NCI-H2081 treated with DMSO at 0.1 percent for 48 hours (cell line): ENCODE data around the gene TMEM235.

Experiments used
- DNase-seq: peaks from one replicate; lab custom pipeline; 2025; lab: John Stamatoyannopoulos, UW

TMEM235 gene

GRCh38 chr17:78230996-78231935 lies at the start of gene TMEM235:
TMEM235 (plus strand) TSS chr17:78231631; CDS start chr17:78232024, 393 bp downstream.
- DNase-seq, result no peak

GRCh38 chr17:78182504-78182903 lies 48.9 kb upstream of the TMEM235 start:
- DNase-seq, result no peak

DNA sequence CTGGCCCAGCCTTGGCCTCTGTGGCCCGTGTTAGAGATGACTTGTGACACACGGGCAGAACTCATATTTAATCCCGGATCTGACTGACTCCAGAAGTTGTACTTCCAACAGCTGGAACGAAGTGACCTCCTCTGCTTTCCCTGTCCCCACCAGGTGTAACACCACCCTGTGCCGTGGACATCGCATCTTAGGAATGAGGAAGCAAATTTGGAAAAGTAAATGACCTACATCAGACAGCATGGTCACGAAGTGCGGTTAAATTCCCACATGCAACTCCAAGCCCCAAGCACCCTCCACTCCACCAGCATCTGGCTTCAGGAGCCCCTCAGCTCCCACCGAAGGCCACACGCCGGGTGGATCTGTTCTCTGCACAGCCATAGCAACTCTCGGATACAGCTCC lies 47.5 kb upstream of the TMEM235 start:
- no peak for DNase-seq

GRCh38 chr17:78184351-78184750 lies 47.1 kb upstream of the TMEM235 start:
- no peak for DNase-seq

- no peak for DNase-seq
These were observed 46.6 kb upstream of the TMEM235 start for GRCh38 chr17:78184868-78185267.

DNA sequence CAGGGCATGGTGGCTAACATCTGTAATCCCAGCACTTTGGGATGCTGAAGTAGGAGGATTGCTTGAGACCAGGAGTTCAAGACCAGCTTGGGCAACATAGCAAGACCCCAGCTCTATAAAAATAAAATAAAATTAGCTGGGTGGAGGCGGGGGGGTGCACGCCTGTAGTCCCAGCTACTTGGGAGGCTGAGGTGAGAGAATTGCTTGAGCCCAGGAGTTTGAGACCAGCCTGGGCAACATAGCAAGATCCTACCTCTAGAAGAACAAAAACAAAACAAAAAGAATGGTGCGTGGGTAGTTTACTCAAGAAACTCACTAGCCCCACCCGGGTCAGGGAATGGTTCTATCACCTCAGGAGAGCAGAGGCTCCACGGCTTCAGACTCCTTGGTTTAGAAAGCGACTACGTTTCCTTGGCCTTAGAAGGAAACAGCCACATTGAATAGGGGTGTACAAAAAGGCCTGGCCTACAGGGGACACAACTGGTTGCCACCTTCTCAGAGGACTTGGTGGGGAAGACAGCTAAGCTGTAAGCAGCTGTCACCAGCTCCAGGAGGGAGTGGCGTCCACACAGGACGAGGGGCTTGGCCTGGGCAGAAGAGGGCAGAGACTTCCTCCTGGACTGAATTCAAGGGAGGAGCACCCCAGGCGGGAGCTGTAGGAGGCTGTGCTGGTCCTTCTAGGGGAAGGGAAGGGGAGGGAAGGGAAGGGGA lies 45.3 kb upstream of the TMEM235 start:
- no peak for DNase-seq

DNA sequence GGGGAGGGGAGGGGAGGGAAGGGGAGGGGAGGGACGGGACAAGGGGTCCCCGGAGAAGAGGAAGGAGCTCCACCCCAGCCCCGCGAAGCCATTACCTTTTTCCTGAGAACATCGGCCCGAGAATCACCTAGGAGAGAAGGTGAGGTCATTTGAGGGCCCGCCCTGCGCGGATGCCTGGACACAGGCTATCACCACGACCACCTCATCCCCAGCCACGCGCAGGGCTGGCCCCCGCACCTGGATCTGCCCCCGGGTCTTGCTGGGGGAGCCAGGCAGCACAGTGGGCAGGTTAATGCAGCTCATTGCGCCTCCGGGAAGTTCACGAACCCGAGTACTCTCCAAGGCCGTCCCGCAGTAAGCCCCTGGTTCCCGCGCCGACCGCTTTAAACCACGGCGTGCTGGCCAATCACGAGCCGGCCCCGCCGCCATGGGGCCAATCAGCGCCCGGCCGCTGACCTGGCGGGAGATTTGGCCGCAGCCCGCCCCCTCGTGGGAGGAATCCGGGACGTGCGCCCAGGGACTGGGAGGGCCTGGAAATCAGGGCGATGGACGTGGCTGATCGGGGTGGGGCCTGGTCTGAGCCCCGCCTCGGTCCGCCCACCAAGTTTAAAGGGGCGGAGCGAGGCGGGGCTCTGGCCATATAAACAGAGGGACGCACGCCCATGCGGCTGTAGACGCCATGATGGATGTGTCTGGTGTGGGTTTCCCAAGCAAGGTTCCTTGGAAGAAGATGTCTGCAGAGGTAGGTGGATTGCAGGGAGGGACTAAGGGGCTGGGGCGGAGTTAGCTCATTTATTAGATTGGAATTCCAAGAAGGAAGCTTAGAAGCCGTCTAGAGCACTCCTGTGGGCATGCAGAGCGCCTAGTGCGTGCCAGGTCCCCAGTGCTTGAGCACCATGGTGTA lies 44.5 kb upstream of the TMEM235 start, which contains the start of the genes AFMID and TK1:
Gene AFMID (plus strand): TSS at position 671 of the 904 bp plus-strand sequence. CDS start 9 bp downstream, at position 680.
Gene TK1 (minus strand): TSS at position 361 of the 904 bp plus-strand sequence. CDS start 58 bp downstream, at position 303.
- DNase-seq, result peak; percentile 92

GRCh38 chr17:78196716-78197115 lies 34.7 kb upstream of the TMEM235 start:
- DNase-seq, result no peak

DNA sequence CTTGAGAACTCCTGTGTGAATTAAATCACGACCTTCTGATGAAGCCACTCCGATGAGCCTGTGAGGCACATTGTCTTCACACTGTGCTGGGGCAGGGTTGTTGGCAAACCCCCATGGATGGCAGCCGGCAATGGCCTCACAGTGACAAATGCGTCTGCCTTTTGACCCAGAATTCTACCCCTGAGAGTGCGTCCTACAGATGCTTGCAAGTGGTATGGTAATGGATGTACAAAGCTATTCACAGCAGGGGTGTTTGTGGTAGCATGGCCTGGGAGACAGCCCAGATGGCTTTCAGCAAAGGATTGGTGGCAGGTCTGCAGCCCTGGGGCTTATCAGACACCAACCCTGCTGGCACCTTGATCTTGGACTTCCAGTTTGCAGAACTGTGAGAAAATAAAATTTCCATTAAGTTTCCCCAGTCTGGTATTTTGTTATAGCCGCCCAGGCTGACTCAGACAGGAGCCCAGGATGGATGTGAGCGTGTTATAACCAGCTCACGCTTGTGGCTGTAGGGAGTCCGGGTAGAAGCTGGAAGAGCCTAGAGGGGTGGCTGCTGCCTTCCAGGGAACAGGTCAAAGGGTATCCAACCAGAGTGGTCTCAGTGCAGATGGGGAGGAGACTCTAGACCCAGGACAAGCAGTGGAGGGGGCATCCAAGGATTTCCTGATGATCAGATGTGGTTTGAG lies 34.1 kb upstream of the TMEM235 start:
- no peak for DNase-seq

GRCh38 chr17:78200451-78200850 lies 31.0 kb upstream of the TMEM235 start:
- DNase-seq, result no peak

GRCh38 chr17:78202666-78203065 lies 28.8 kb upstream of the TMEM235 start:
- DNase-seq, result no peak

- no peak for DNase-seq
These were observed 26.9 kb upstream of the TMEM235 start for GRCh38 chr17:78204387-78205123.

DNA sequence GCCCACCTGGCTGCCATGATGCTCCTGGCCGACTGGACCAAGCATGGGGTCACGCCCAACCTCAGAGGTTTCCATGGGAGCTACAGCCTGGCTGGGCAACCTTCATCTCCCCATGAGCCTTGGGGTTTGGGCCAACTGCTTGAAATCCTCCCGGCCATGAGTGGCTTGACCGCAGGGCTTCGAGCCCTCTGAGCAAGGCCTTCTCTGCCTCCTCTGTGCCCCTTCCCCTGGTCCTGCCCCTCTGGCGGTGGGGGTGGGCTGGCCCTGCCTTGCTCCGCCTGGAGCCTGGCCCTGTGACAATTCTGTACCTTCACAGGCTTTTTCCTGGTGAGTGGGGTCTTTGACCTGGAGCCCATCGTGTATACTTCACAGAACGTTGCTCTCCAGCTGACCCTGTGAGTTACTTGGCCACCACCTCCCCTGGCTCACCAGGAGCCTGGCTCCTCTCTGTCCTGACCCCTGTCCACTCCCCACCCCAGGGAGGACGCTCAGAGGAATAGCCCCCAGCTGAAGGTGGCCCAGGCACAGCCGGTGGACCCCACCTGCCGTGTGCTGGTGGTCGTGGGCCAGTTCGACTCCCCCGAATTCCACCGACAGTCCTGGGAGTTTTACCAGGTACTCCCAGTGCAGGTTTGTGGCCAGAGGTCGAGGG lies 26.2 kb upstream of the TMEM235 start:
- no peak for DNase-seq

DNA sequence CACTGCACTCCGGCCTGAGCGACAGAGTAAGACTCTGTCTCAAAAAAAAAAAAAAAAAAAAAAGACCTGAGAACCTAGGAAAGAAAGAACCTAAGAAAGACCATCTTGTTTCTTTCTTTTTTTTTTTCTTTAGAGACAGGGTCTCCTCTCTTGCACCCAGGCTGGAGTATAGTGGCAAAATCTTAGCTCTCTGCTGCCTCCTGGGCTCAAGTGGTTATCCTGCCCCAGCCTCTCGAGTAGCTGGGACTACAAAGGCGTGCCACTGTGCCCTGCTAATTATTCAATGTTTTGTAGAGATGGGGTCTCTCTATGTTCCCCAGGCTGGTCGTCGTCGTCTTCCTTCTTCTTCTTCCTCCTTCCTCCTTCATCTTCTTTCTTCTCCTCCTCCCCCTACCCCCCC lies 25.1 kb upstream of the TMEM235 start:
- no peak for DNase-seq

DNA sequence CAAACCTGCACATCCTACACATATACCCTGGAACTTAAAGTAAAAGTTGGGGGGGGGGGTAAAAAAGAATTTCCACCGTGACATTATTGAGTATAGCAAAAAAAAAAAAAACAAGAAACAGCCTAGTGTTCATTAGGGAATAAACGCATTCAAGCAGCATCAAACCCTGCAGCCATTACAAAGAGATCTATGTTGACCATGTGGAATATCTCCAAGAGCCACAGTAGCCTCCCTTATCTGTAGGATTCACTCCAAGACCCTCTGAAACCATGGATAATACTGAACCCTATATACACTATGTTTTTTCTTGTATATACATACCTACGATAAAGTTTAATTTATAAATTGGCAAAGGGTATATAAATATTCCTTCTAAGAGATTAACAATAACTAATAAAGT lies 22.9 kb upstream of the TMEM235 start:
- DNase-seq, result no peak

- no peak for DNase-seq
These were observed 21.3 kb upstream of the TMEM235 start for GRCh38 chr17:78210111-78210510.

DNA sequence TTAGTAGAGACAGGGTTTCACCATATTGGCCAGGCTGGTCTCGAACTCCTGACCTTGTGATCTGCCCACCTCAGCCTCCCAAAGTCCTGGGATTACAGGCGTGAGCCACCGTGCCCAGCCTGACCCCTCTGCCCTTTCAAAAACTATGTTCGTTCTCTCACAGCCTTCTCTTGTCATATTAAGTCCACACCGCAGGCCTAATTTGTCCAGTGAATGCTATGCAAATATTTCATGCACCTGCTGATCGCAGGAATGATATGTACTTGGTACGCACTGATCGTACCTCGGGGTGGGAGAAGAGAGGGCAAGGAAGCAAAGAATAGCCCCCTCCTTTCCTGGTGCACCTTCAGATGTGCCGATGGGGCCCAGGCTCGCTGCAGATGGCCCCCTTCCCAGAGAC lies 20.4 kb upstream of the TMEM235 start:
- DNase-seq, result no peak

GRCh38 chr17:78214016-78214705 lies 17.3 kb upstream of the TMEM235 start, which contains the start of gene BIRC5:
BIRC5 (plus strand) TSS chr17:78214253; CDS start chr17:78214317, 64 bp downstream.
- DNase-seq, result peak; percentile 46

- no peak for DNase-seq
These were observed 16.7 kb upstream of the TMEM235 start for GRCh38 chr17:78214706-78215061.
